ENCODE data around the gene KMO.

Gene KMO

GRCh38 chr1:241592273-241592958 is 60.2 kb downstream of the KMO start:
- no peak overlapping the region for H3K27ac ChIP-seq
- TF ChIP-seq CTCF (IDR thresholded peaks at IDR 0.05) (no peak), ZFX (IDR thresholded peaks at IDR 0.05; ENCODE audit: borderline replicate concordance) (no peak)

GRCh38 chr1:241593186-241593585 is 61.0 kb downstream of the KMO start:
- H3K27ac ChIP-seq = no peak overlapping the region

GRCh38 chr1:241596633-241597032 is 64.5 kb downstream of the KMO start:
- no peak overlapping the region for H3K27ac ChIP-seq
- TF ChIP-seq ZFX (IDR thresholded peaks at IDR 0.05; ENCODE audit: borderline replicate concordance) (no peak), CTCF (IDR thresholded peaks at IDR 0.05) (no peak)

More at GRCh38 chr1:241593186-241593585, 61.0 kb downstream of the KMO start:
- TF ChIP-seq CTCF (IDR thresholded peaks at IDR 0.05) = no peak
- TF ChIP-seq ZFX (IDR thresholded peaks at IDR 0.05; ENCODE audit: borderline replicate concordance) = no peak

- H3K27ac ChIP-seq = no peak overlapping the region
- TF ChIP-seq CTCF (IDR thresholded peaks at IDR 0.05) = no peak
- TF ChIP-seq ZFX (IDR thresholded peaks at IDR 0.05; ENCODE audit: borderline replicate concordance) = no peak
Measured at GRCh38 chr1:241598249-241598648, 66.1 kb downstream of the KMO start.

- no peak overlapping the region for H3K27ac ChIP-seq
- TF ChIP-seq CTCF (IDR thresholded peaks at IDR 0.05) = no peak
- no peak for TF ChIP-seq ZFX (IDR thresholded peaks at IDR 0.05; ENCODE audit: borderline replicate concordance)
Measured at GRCh38 chr1:241600496-241600901, 68.3 kb downstream of the KMO start.

GRCh38 chr1:241603731-241604245 is 71.6 kb downstream of the KMO start:
- H3K27ac ChIP-seq = no peak overlapping the region
- TF ChIP-seq ZFX (IDR thresholded peaks at IDR 0.05; ENCODE audit: borderline replicate concordance) (no peak), CTCF (IDR thresholded peaks at IDR 0.05) (no peak)

GRCh38 chr1:241605146-241605805 is 73.1 kb downstream of the KMO start:
- no peak for TF ChIP-seq ZFX (IDR thresholded peaks at IDR 0.05; ENCODE audit: borderline replicate concordance)
- TF ChIP-seq CTCF (IDR thresholded peaks at IDR 0.05) = peak; percentile 60
- no peak overlapping the region for H3K27ac ChIP-seq

All from 22Rv1 (cell line).